NCI-H2196 treated with DMSO at 0.1 percent for 48 hours (cell line): Measurements from ENCODE around the gene MEN1.

Experiments
- DNase-seq: peaks from one replicate; lab custom pipeline; 2025; ENCODE audit not compliant: unreplicated experiment; lab: John Stamatoyannopoulos, UW

Gene MEN1

DNA sequence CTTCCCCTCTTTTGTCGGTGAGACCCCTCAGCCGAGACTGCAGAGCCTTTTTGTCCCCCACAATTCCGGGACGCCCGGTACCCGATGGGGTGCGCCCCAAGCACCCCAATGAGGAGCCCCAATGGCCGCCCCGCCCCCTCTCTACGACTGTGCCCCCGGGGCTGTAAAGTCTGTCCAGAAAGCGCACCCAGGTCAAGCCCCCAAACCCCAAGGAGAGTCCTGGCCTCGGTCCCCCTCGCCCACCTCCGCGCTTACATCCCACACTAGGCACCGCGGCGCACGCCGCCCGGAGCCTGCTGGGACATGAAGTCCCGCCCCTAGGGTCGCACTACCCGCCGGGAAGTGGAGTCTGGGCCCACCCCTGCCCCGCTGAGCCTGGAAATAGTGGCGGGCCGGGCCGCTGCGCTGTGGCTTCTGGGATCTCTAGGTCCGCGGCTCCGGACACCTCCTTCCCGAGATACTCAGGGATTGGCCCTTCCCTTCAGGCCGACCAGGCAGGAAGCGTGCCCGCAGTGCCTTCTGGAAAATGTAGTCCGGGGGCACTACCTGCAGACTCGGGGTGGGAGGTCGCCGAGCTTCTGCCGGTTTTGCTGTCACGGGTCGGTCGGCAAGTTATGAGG, at the start of gene MEN1:
Gene MEN1, minus strand, starts transcription at position 281 of the 620 bp plus-strand sequence. CDS start 442 bp downstream, outside the sequence.
- peak; percentile 95 for DNase-seq

DNA sequence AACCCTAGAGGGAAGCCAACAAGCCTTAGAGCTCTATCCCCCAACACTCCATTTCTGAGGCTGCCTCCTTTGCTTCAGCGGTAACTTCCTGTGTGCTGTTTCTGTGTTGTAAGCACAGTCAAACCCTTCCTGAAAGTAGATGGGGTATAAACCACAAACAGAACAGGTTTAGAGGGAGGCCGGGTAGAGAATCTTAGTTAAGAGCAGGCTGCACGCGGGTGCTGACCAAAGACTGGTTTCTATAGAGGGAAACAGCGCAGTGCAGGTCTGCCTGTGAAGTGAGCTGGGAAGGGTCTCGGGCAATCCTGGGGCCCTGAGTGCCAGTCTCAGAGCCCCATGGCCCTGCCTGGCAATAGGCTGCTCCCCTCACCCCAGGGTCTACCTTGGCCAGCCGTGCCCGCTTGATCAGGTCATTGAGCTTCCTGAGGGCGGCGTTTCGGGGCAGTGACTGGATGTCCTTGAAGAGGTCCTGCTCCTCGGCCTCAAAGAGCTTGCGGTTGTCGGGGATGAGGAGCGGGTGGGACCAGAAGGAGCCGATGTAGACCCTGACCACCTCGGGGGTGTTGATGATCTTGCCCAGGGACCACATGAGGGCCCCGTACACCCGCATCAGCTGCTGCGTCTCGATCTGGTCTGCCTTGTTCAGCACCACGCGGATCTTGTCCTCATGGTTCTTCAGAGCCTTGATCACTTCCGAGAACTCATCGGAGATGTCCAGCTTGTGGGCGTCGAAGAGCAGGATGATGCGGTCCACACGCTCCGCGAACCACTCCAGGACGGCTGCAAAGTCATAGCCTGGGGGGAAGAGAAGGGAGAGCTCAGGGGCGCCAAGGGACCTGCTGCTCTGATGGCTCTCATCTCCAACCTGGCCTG, 49.4 kb upstream of the MEN1 start:
- no peak for DNase-seq

GRCh38 chr11:64858467-64859263, 48.3 kb upstream of the MEN1 start:
- no peak for DNase-seq

DNA sequence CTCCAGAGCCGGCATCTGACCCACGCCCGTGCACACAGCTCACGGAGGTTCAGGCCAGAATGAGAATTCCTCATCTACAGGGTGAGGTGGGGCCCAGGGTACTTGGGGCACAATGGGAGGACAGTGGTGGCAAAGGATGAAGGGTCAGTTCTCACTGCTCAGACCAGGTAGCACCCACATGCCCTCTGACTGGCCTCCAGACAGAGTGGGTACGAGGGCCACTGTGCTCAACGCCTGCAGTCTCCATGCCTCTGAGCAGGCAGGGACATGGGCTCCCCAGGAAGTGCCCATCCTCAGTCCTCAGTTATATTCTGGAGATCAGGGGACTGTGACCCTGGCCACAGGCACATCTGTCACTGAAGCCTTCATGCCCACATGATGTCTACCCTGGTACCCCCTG, 47.1 kb upstream of the MEN1 start:
- no peak for DNase-seq

- DNase-seq: no peak
Observed at GRCh38 chr11:64856382-64857227, 46.3 kb upstream of the MEN1 start.

- no peak for DNase-seq
Observed at GRCh38 chr11:64855596-64856304, 45.4 kb upstream of the MEN1 start.

DNA sequence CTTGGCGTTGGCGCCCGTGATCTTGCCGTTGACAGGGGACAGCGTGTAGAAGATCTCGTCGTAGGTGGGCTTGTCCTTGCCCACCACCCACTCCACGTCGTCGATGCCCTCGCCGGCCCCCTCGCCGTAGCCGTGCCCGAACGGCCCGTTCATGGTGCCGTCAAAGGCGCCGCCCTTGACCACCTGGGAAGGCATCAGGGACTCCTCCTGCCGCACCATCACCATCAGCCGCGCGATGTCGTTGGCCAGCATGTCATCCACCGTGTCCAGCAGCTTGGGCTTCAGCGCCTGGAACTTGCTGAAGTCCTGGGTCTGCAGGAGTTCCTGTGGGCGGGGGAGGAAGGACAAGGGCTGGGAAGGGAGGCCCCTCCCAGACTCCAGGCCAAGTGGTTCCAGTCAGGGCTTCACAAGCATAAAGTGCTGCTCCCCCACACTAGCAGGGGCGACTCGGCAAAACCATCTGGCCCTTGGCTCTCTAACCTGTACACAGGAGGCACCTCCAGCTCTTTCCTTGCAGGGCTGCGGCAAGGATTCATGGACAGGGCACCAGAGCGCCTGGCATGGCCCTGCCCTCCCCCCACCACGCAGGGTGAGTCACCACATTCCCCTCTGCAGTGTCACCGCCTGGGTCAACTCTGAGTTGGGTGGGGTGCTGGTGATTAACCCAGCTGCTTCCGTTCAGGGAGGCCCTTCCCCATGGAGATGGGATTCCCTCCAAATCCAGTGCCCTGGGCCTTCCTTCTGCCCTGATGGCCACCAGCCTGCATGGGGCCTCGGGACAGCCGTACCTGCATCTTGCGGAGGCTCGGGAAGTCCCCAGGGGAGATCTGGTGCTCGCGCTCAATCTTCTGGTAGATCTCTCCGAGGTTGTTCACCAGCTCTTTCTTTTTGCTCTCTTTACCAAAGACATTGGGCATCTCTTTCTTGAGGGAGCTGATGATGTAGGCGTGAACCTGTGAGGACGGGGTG, 44.5 kb upstream of the MEN1 start:
- DNase-seq: peak; percentile 32

DNA sequence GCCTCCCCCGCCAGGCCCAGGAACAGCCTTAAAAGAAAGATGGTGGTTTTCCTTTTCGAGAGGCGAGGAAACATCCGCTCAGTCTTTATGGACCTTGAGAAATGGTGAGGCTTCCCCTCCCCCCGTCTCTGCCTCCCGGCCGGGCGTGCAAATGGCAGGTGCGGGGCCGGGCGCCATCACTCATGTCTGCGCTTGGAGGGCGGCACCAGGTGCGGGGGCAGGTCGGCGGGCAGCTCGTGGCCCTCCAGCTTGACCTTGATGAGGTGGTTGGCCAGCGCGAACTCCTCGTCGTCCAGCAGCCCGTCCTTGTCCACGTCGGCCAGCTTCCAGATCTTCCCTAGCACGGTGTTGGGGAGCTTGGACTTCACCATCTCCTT, 43.8 kb upstream of the MEN1 start:
- DNase-seq: no peak

DNA sequence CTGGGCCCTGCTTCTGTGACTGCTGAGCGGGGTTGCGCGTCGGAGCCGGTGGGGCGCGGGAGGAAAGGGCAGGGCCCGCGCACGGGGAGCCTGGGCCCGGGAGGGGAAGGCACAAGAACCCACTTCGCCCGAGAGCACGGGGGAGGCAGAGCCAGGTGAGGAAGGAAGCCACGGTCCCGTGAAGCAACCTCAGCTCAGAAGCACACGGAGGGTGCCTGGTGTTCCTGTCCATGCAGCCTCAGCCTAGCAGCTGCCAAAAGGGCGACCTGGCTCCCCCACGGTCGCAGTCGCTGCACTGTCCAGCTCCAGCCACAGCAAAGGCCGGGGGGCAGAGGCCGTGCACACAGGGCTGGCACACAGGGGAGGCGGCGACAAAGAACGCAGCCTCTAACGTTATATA, 43.4 kb upstream of the MEN1 start:
- DNase-seq: no peak

DNA sequence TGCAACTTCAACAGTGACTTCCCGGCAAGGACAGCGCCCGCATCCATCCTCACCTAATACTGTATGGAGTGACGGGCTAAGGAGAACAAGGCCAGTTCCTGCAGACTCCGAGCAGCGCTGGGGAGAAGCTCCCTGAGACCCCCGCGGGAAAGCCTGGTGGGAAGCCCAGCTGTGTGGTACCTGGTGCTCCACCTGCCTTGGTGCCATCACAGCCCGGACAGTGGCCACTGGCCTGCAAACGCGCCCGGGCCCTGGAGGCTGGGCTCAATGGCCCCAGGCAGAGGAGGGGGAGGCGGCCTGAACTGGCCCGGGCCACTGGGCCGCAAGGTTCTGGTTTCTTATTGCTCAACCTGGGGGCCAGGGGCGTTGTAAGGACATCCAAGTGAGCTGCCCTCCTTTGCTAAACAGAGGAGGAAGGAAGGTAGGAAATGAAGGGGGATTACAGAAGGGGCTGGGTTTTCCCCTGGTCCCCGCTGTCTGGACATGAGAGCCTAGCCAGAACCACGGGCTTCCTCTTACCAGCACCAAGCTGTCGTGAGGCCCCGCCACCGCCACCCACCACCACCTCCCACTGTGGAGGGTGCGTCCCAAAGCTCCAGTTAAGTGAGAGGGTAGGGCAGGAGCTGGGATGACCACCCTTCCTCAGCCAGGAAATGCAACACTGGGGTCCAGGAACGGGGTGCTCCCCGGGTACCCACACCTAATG, 42.6 kb upstream of the MEN1 start:
- DNase-seq: no peak

DNA sequence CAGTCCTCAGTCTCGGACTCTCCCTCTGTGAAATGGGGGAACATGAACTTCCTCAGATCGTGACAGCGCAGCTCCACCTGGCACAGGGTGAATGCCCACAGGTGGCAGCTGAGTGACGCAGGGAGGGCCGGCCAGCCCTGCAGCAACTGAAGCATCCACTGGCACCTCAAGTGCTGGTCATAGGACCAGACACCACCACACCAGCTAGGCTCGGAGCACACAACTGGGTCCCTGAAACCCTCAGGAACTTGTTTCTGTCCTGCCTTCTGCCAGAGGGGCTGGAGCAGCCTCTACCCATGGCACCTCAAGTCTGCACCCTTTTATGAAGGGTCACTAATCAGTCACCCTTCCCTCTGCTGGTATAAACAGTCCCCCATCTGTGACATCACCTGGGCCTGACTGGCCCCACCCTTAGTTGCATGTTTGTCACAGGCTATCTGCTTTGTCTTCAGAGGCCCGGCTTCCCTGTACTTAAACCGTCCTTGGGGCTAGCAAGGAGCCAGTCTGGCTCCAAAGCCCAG, 41.5 kb upstream of the MEN1 start:
- DNase-seq: no peak

- DNase-seq: no peak
Observed at GRCh38 chr11:64850979-64851567, 40.7 kb upstream of the MEN1 start.

DNA sequence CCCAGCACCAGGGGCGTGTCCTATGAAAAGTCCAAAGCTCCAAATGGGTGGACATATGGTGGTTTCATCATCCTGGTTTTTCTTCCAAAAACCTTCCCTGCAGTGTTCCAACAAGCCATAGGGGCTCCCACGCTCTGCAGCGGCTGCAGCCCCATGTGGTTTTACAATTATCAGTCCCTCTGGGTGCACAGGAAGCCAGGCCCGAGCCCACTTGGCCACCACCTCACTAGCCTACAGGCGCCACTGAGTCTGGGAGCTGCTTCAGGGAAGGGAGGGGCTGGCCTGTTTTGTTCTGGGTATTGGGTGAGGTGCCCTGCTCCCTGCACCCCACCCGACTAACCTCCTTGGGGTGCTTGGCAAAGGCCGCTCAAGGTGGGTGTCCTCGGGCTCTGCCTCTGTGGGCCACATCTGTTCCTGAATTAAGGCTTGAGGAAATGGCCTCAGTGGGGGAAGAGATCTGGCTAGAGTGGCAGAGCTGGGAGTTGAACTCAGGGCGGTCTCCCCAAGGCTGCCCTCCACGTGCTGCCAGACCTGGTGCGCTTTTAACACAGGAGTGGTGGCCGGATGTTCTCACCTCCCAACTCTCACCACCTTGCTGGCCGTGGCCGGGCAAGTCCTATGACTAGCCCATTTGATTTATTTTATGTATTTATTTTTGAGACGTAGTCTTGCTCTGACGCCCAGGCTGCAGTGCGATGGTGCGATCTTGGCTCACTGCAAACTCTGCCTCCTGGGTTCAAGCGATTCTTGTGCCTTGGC, 39.4 kb upstream of the MEN1 start:
- no peak for DNase-seq

DNA sequence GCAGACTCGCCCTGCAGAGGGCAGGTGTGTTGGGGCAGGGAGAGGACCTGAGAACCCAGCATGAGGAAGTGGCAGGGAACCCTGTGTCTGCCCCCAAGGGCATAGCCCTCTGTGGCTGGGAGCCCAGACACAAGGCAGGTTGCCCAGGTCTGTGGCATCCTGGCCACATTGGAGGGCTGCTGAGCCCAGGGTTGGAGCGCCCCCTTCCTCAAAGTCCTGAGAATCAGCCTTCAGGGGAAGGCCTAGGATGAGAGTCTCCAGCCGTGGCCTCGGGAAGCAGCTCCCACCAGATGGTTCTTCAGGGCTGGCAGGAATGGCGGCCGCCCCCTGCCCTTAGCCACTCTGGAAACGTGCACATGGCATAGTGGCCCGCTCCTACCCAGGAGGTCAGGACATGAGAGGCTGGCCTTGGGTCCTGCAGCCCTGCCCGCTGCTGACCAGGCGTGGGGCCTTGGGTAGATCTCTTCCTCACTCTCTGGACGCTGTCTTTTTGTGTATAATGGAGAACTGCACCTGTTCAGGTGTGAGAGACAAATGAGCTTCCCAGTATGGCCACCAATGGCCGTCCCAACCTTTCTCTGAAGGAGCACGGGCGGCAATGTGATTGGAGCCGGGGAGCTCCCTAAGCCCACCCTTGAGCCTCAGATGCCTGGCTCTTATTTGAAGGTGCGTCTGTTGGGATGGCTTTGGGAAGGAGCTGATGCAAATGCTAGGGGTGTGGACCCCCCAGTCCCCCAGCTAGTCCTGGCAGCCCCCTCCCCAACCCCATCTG, 38.7 kb upstream of the MEN1 start:
- DNase-seq: peak; percentile 41

DNA sequence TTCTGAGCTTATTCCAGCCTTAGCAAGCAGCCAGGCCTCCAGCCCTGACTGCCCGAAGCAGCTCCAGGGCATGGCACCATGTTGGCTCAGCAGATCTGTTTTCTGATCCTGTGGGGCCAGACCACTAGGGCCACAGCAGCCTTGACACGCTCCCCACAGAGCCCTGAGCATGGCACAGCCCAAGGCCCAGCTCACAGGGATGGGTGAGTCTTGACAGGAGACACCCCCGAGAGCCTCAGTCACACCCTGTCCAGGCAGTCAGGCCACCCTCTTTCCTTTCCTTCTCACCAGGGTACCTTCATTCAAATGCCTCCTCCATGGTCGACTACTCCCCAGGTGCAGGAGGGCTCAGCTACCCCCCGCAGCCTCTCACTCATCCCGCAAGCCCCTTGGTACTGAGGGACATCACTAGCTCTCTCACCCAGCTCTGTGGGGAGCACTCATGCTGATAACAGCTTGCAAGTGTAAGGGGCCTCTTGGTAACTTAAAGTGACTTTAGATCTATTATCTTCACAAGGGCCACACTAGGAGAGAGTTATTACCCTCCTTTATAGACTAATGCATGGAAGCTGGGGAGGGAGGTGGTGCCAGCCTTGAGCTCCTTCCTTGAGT, 38.0 kb upstream of the MEN1 start:
- DNase-seq: no peak
